Sigmoid colon (tissue), 7 donors: Measurements from ENCODE around the gene FAM3B. TPM values are rescaled to one million over a fixed set of nuclear protein-coding genes. Genes with fewer than 3 reads are reported as not detected.

Experiments
- DNase-seq: peaks from one replicate; pipeline ENCODE4 v3.0.0-alpha.2; 2019
- H3K27ac ChIP-seq, 4 donors: fragments of 200-600 bp; sonication (generic); one replicate each; pipeline ENCODE4 v1.5.1; 2016 to 2019; ENCODE audit warnings: mild to moderate bottlenecking in 1 of 4
- H3K27me3 ChIP-seq, 3 donors: fragments of 200-600 bp; sonication (generic); one replicate each; pipeline ENCODE4 v1.5.1; 2019; ENCODE audit warnings: mild to moderate bottlenecking in 1 of 3
- H3K36me3 ChIP-seq, 4 donors: fragments of 200-600 bp; sonication (generic); one replicate each; pipeline ENCODE4 v1.5.1; 2016 to 2019
- H3K4me1 ChIP-seq, 4 donors: fragments of 200-600 bp; sonication (generic); one replicate each; pipeline ENCODE4 v1.5.1; 2017 to 2019
- H3K4me3 ChIP-seq, 4 donors: fragments of 200-600 bp; sonication (generic); one replicate each; pipeline ENCODE4 v1.5.1; 2017 to 2019; ENCODE audit warnings: mild to moderate bottlenecking in 2 of 4, moderate library complexity in 1 of 4
- H3K9me3 ChIP-seq, 4 donors: fragments of 200-600 bp in 3 of 4; sonication (generic) in 3 of 4; one replicate each; pipeline versions ENCODE4 v1.5.1 to v1.6.1; 2013 to 2019
- CTCF ChIP-seq, 4 experiments: fragments of 450-650 bp in 3 of 4; fragments of 200-600 bp in 1 of 4; IDR thresholded peaks; one replicate each; pipeline ENCODE4 v1.5.1; 2016 to 2019; ENCODE audit warnings: antibody characterized with exemption in 4 of 4, mild to moderate bottlenecking in 3 of 4, moderate library complexity in 2 of 4
- EP300 ChIP-seq, 4 donors: sonication (generic); formaldehyde crosslinking; IDR thresholded peaks; one replicate each; pipeline ENCODE4 v1.6.1; 2017; ENCODE audit warnings: antibody characterized with exemption in 4 of 4
- POLR2A ChIP-seq, 2 donors: fragments of 450-650 bp; IDR thresholded peaks; one replicate each; pipeline ENCODE4 v1.6.1; 2016; ENCODE audit warnings: antibody characterized with exemption in 2 of 2, mild to moderate bottlenecking in 2 of 2, moderate library complexity in 2 of 2
- POLR2AphosphoS5 ChIP-seq, 4 donors: sonication (generic); formaldehyde crosslinking; IDR thresholded peaks; one replicate each; pipeline ENCODE4 v1.6.1; 2017; ENCODE audit warnings: antibody characterized with exemption in 4 of 4
- WGBS, 2 donors: extraction: QIAGEN DNeasy Blood & Tissue Kit; methylation state at CpG; one replicate each; pipeline ENCODE4 v1.1.7; 2013; 5-methylcytosine and 5-hydroxymethylcytosine counted together
- intact Hi-C: fragments of 100-400 bp; cut with DNase I; formaldehyde crosslinking; loops from one replicate; pipeline ENCODE4 v1.15.1; 2023
- polyA plus RNA-seq, 3 donors: library from polyadenylated mRNA; stranded (reverse); fragments of 200-250 nt; gene quantifications; one replicate each; pipeline ENCODE4 v1.2.3, GENCODE V29; 2013
- total RNA-seq, 4 donors: library from RNA; depleted of rRNA; stranded (reverse); fragments of >200 nt; gene quantifications; one replicate each; pipeline ENCODE4 v1.1.0, GENCODE V29; 2016
- donor health status: healthy with polysubstance abuse.
- donor health status: Bipolar disorder and iron deficiency.
- donor health status: healthy.

The FAM3B gene
- total and polyA plus RNA-seq, 7 donors = 0.16 to 2.5 (median 1.4) TPM; not detected in 4

DNA sequence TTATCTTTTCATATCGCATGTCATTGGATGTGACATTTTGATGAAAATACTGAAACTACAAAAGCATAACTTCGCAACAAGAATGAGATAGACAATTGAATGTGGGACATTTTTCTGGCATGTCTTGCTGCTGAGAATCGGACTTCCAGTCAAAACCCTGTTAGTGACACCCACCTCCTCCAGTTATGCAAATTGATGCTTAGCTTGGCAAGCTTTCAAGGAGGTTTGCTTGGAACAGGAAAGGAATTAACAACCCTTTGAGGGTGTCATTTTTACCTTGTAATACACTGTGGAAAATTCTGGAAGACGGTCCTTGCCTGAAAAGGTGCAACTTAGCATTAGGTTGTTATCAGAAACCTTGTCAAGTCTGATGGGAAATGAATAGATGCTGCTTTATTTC is 38.8 kb upstream of the FAM3B start:
- Histone ChIP-seq H3K36me3 (peaks cover 0 to 22% (median 2%) of the 10 kb centered on the region in 4 donors), H3K27me3 (peaks cover 0 to 3% (median 0%) of the 10 kb centered on the region in 3 donors), H3K9me3 (no peaks in the 10 kb centered on the region), H3K4me1 (peaks cover 0 to 3% (median 0%) of the 10 kb centered on the region in 4 donors), H3K4me3 (no peak overlapping the region), H3K27ac (no peak overlapping the region)
- TF ChIP-seq CTCF (IDR thresholded peaks at IDR 0.05) (no peak), POLR2AphosphoS5 (IDR thresholded peaks at IDR 0.05) (no peak), EP300 (IDR thresholded peaks at IDR 0.05) (no peak), POLR2A (IDR thresholded peaks at IDR 0.05) (no peak)
- 88 to 90% methylated on average over 4 of the region's 4 CpGs for WGBS, 2 donors
- intact Hi-C loops = no loop called here
- DNase-seq = no peak

- intact Hi-C loops = loop anchor here (5.0 kb wide), 1 partner anchor 332 kb away; no protein-coding TSS in a partner anchor
- TF ChIP-seq POLR2A (IDR thresholded peaks at IDR 0.05) (no peak), POLR2AphosphoS5 (IDR thresholded peaks at IDR 0.05) (no peak), CTCF (IDR thresholded peaks at IDR 0.05) (no peak), EP300 (IDR thresholded peaks at IDR 0.05) (no peak)
- H3K27me3 ChIP-seq = peaks cover 0 to 5% (median 0%) of the 10 kb centered on the region in 3 donors
- H3K4me1 ChIP-seq = peaks cover 0 to 3% (median 0%) of the 10 kb centered on the region in 4 donors
- no peak for DNase-seq
- WGBS, 2 donors = 46 to 69% methylated on average over 18 of the region's 18 CpGs
- H3K4me3 ChIP-seq = no peak overlapping the region
- H3K9me3 ChIP-seq = no peaks in the 10 kb centered on the region
- H3K27ac ChIP-seq = no peak overlapping the region
- peaks cover 0 to 13% (median 2%) of the 10 kb centered on the region in 4 donors for H3K36me3 ChIP-seq
Observed at GRCh38 chr21:41280115-41280919, 36.3 kb upstream of the FAM3B start.

DNA sequence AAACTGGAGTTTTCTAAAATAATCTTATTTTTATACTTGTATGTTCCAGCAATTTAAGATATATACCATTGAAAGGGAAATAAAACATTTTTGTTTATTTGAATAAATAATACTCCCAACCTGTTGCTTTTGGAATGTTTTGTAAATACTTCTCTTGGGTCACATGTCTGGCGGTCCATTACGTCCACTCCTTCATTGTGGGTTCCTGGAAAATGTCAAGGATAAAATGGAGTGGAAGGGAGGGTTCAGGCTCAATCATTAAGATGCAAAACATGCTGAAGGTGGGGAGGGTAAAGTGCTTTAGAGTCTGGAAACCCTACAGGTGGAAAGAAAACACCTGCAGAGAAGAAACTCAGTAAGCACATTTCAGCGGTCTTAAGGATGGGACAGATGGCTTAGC is 34.2 kb upstream of the FAM3B start:
- H3K36me3 ChIP-seq = no peaks in the 10 kb centered on the region
- no peaks in the 10 kb centered on the region for H3K9me3 ChIP-seq
- peaks cover 0 to 3% (median 0%) of the 10 kb centered on the region in 4 donors for H3K4me1 ChIP-seq
- 56 to 61% methylated on average over 3 of the region's 3 CpGs for WGBS, 2 donors
- no peak for DNase-seq
- TF ChIP-seq EP300 (IDR thresholded peaks at IDR 0.05) (no peak), CTCF (IDR thresholded peaks at IDR 0.05) (no peak), POLR2AphosphoS5 (IDR thresholded peaks at IDR 0.05) (no peak), POLR2A (IDR thresholded peaks at IDR 0.05) (no peak)
- H3K4me3 ChIP-seq = no peak overlapping the region
- H3K27me3 ChIP-seq = peaks cover 0 to 5% (median 0%) of the 10 kb centered on the region in 3 donors
- intact Hi-C loops = loop anchor here (5.0 kb wide), 1 partner anchor 330 kb away; no protein-coding TSS in a partner anchor
- H3K27ac ChIP-seq = no peak overlapping the region

- H3K36me3 ChIP-seq = no peaks in the 10 kb centered on the region
- H3K27me3 ChIP-seq = peaks cover 0 to 5% (median 0%) of the 10 kb centered on the region in 3 donors
- DNase-seq = no peak
- TF ChIP-seq POLR2AphosphoS5 (IDR thresholded peaks at IDR 0.05) (peak in 1 of 4 donors; percentile 27), EP300 (IDR thresholded peaks at IDR 0.05) (no peak), POLR2A (IDR thresholded peaks at IDR 0.05) (no peak), CTCF (IDR thresholded peaks at IDR 0.05) (peak; percentile 56 to 74 (median 65))
- WGBS, 2 donors = 20 to 22% methylated on average over 8 of the region's 8 CpGs
- intact Hi-C loops = loop anchor here (1.0 to 5.0 kb wide), 2 partner anchors 177 to 329 kb away; no protein-coding TSS in a partner anchor
- no peak overlapping the region for H3K4me3 ChIP-seq
- no peaks in the 10 kb centered on the region for H3K9me3 ChIP-seq
- peaks cover 0 to 3% (median 0%) of the 10 kb centered on the region in 4 donors for H3K4me1 ChIP-seq
- H3K27ac ChIP-seq = no peak overlapping the region
Observed at GRCh38 chr21:41283211-41283818, 33.3 kb upstream of the FAM3B start.
